GM12872 (cell line): ENCODE data around the gene SH2D5.

ENCODE experiments used
- TF ChIP-seq, protein P1 (sequence below): IDR thresholded peaks from 3 replicates; pipeline ENCODE4 v1.5.1; 2011; ENCODE audit warnings: low read depth, mild to moderate bottlenecking, low read length, moderate library complexity; ENCODE audit not compliant: insufficient read depth

Gene SH2D5

DNA sequence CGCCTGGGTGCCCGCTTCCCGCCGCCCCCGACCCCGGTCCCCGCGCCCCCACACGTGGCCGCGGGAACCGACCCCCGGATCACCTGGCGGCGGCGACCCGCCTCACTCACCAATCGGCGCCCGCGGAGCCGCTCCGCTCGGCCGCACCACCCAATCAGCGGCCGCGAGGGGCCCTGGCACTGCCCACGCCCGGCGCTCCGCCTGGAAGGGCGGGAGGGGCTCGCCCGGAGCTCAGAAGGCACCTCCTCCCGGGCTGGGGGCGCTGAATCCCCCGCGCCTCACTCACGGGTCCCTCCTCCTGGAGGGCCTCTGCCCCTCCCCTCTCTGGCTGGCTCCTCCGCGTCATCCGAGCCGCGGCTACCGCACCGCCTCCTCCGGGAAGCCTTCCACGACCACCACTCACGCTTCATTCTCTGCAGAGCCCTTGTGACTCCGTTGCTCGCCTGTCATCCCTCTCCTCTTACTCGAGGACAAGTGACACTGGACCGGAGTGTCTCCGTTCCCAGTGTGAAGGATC lies 374 bp downstream of the SH2D5 start:
- TF ChIP-seq, protein P1, sequence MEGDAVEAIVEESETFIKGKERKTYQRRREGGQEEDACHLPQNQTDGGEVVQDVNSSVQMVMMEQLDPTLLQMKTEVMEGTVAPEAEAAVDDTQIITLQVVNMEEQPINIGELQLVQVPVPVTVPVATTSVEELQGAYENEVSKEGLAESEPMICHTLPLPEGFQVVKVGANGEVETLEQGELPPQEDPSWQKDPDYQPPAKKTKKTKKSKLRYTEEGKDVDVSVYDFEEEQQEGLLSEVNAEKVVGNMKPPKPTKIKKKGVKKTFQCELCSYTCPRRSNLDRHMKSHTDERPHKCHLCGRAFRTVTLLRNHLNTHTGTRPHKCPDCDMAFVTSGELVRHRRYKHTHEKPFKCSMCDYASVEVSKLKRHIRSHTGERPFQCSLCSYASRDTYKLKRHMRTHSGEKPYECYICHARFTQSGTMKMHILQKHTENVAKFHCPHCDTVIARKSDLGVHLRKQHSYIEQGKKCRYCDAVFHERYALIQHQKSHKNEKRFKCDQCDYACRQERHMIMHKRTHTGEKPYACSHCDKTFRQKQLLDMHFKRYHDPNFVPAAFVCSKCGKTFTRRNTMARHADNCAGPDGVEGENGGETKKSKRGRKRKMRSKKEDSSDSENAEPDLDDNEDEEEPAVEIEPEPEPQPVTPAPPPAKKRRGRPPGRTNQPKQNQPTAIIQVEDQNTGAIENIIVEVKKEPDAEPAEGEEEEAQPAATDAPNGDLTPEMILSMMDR = no peak

DNA sequence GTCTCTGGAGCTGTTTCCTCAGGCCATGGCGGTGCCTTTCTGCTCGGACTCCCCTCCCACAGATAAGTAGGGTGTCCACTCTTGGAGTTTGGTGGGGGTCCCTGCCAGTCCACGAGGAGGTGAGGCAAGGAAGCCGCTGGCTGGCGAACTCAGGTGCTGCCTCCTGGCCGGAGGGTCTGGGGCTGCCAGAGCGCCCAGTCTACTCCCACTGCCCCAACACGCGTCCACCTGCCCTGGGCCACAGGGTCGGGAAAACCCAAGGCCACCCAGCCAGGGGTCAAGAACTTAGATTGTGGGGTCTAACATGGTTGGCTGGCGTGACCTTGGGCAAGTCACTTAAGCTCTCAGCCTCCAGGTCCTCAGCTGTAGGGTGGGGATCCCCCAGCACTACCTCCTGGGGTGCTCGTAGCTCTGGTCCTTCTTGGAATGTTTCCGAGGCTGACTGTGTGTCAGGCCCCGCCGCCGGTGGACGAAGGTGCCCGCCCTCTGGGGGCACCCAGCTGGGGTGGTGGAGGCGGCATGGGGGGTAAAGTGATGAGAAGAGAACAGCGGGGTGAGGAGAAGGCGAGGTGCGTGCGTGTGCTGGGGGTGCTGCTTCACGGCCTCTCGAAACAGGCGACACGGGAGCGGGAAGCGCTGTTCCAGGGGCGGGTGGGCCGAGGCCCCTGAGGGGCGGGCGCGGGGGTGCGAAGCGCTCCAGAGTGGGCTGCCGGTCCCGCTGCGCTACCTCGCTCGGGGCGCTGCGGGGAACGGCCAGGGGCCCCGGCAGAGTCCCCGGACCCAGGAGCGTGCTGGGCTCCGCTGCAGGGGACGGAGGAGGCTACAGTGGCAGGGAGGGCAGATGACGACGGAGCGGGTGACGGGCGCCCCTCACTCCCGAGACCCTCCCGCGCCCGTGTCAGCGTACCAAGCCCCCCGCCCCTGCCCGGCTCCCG lies 1.2 kb downstream of the SH2D5 start:
- TF ChIP-seq, protein P1 = no peak

DNA sequence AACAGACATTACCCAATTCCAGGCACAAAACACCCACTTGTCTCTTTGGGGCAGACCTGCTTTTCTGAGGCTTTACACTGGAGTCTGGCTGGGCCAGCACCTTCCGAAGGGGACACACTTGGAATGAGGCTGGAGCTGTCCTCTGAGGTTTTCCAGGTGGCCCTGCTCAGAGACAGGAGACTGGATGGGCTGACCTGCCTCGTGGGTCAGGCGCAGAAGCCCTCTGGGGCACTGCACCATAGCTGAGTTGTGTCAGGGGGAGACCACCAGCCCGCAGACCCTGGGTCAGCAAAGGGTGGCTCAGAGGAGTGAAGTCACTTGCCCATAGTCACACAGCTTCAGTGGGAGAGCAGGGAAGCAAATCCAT lies 1.8 kb downstream of the SH2D5 start:
- TF ChIP-seq, protein P1 = no peak

DNA sequence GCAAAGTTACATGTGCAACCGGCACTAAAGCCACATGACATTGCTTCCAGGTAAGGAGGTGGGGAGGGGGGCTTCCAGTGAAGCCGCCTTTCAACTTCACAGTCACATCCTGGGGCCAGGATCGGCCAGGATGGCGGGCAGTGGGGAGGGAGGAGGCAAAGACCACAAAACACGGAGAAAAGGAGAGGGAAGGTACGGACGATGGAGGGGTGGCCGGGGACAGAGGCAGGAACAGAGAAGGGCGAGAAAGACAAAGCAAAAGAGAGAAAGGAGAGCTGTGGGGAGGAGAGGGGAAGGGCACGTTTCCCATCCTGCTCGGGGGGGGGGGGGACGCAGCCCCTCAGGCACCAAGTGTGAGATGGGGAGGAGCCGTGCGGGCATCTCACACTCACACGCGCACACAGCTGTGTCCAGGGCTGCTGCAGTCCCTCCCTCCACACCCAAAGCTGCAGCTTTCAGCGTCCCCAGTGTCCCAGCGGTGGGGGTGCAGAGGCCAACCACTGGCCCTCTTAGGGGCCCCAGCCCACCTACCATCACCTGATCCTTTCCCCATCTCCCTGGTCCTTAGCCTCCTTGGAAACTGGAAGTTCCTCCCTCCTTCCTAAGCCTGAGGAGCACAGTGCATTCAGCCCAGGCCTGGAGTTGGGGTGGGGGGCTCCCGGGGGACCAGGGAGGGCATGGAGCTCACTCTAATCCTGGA lies 2.4 kb downstream of the SH2D5 start:
- TF ChIP-seq, protein P1 = no peak

DNA sequence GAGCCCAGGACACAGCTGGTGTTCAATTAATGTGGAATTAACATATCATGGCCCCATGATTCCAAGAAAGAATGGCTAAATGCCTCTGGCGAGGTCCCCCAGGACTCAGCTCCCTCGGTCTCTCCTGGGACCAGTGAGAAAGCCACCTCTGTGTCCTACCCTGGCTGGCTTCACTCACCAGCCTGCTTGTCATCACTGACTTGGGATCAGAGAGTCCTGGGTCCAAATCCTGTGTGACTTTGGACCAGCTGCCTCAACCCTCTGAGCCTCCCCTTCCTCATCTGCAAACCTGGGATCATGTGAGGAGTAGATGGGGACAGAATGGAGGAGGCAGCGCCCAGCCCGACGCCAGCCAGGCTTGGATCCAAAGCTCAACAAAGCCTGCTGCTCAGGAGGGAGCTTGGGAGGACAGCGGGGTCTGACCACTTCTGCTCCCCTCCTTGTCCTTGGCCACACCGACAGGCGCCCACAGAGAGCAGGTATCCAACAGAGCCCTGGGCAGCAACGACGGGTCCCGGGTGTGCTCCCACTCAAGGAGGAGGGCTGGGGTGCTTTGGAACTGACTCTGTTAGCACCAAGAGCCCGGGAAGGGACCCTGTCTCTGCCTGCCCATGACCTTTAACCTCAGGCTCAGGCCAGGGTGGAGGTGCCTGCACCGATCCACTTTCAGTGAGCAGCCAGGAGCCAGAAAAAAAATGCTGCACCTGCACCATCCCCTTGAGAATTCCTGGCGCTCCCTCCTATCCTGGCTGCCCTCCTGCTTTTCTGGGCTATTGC lies 3.2 kb downstream of the SH2D5 start:
- TF ChIP-seq, protein P1 = no peak

DNA sequence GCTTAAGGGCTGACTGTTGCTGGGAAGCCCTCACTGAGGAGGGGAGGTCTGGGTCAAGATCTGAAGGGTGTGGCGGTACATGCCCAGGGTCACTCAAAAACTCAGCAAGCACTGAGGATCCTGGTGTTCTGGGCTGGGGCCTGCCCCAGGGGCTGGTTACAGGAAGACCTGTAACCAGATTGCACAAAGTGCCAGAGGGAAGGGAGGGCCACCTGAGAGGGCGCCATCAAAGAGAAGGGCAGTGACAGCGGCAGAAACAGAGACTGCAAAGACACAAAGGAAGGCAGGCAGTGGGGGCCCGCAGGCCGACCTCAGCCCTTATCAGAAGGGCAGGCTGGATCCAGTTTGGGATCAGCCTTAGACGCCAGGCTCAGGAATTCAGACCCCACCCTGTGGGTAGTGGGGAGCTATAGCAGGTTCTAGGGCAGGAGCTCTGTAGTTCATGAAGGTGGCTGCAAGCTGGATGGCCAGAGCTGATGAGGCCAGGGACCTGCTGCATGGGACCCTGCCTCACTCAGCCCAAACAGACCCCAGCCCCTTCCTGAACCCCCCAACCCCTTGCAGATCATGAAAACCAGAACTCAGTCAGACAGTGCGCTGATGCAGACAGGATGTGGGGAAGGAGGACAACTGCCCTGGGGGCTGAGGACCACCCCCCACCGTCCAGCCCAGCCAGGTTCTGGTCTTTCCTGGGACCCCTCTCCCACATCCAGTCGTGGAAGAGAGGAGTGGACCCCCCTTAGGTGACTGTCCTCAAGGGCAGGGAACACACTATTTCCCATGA lies 3.9 kb downstream of the SH2D5 start:
- TF ChIP-seq, protein P1 = no peak
